22Rv1 (cell line): ENCODE measurements around the gene CCN5.

Experiments used
- CTCF ChIP-seq: fragments of 450-650 bp; IDR thresholded peaks from 2 replicates; pipeline ENCODE4 v1.5.1; 2017; ENCODE audit warnings: mild to moderate bottlenecking
- ZFX ChIP-seq: fragments of 450-650 bp; IDR thresholded peaks from 2 replicates; pipeline ENCODE4 v1.6.1; 2017; ENCODE audit warnings: antibody characterized with exemption, borderline replicate concordance

- no peak for TF ChIP-seq CTCF
- TF ChIP-seq ZFX = no peak
These were observed 10.7 kb downstream of the CCN5 start for GRCh38 chr20:44725837-44726236.
